GM19025 (cell line): ENCODE results near the gene ZNF24.

Experiments
- ATAC-seq: cut with Tn5 transposase; IDR thresholded peaks from one replicate; pipeline ENCODE4 v1.9.1; 2021; ENCODE audit warnings: mild to moderate bottlenecking, low read depth, moderate library complexity; ENCODE audit not compliant: unreplicated experiment

ZNF24 gene

GRCh38 chr18:35361570-35362321, 17.5 kb upstream of the ZNF24 start:
- ATAC-seq: no peak

DNA sequence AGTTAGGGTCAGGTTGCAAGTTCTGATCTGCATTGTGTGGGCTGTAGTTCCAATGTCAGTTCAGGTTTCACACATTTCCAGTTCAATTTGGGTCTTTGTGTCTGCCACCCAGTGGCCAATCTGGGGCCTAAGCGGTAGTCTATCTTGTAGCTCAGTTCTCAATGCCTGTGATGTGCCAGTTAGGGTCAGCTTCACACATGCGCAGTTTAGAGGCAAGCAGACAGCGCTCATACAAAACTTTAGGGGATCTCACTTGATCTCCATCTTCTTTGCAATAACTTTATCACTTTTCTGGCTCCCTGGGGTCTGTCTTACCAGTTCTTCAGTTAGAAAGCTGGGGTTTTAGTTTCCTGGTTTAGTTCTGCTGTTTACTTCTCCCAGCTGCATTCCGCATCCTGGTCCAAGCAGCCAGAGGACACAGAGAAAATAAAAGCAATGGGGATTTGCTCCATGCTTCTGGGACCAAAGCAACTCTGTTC, 11.0 kb upstream of the ZNF24 start:
- ATAC-seq: peak; percentile 89

- ATAC-seq: no peak
Measured at GRCh38 chr18:35352778-35353177, 8.6 kb upstream of the ZNF24 start.

DNA sequence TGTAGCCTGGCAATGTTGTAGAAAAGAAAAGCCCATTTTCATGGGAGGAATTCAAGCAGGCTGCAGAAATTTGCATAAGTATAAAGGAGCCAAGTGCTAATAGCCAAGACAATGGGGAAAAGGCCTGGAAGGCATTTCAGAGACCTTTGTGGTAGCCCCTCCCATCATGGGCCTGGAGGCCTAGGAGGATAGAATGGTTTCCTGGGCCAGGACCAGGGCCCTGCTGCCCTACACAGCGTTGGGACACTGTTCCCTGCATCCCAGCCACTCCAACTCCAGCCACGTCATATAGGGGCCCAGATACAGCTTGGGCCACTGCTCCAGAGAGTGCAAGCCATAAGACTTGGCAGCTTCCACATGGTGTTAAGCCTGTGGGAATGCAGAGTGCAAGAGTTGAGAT, 8.1 kb upstream of the ZNF24 start:
- no peak for ATAC-seq

GRCh38 chr18:35348001-35348400, 3.8 kb upstream of the ZNF24 start:
- ATAC-seq: no peak

DNA sequence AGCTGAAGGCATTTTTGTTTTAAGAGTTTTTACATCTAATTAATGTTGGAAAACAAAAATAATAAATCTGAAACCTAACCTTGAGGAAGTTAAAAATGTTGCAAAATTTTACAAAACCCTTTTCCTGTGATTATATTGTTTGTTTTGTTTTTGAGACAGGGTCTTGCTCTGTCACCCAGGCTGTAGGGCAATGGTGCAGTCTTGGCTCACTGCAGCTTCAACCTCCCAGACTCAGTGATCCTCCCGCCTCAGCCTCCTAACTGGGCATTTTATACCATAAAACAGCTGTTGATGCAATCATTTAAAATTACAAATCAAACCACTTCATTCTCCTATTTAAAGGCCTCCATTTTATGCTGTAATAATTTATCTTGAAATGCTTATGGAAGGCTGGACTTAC, 1.7 kb upstream of the ZNF24 start:
- no peak for ATAC-seq

DNA sequence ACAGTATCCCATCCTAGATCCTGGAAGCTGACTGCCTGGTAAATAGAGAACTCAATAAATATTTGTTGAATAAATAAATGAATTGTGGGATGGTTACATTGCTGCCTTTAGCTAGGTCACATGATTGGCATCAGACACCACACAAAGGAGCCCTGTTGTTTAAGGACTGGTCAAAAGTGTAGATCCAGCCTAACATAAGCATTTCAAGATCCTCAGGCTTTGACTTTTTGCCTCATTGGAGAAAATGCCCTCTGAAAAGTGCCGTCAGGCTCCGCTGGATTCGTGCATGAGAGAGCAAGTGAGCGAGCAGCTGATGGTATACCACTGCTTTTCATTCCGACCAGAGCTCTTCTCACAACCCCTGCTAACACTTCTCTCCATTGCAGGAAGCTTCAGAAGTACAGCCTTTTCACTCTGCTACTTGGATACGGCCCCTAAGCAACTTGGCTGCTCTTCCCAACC, 1.3 kb upstream of the ZNF24 start:
- no peak for ATAC-seq

- ATAC-seq: no peak
Measured at GRCh38 chr18:35344736-35345459, 678 bp upstream of the ZNF24 start.

- no peak for ATAC-seq
Measured at GRCh38 chr18:35343488-35343935, 708 bp downstream of the ZNF24 start.

DNA sequence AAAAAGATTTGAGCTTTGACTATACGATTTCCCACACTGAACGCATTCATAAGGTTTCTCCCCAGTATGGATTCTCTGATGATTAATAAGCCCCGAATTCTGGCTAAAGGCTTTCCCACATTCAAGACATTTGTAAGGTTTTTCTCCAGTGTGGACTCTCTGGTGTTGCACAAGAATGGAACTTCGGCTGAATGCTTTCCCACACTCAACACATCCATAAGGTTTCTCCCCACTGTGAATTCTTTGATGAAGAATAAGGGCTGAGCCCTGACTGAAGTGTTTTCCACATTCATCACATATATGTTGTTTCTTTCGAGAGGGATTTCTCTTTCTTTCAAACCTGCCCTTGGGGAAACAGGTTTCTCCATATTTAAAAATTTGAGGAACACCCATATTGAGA, 6.9 kb downstream of the ZNF24 start:
- no peak for ATAC-seq

DNA sequence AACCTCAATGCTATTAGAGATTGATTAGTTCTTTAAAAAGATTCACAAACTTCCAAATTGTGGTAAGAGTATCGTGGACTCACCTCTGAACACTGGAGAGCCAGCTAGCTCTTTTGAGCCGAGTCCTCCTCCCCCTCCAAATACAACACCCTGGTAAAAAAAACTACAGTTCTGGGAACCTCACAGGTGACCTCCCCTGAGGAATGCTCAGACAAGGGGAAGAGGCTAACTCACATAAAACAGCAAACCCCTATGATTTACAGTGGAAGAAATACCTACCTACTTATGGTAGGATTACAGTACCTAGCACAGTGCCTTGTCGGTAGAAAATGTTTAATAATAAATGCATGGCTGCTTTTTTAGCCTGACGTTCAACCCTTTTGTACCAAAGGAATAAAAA, 8.4 kb downstream of the ZNF24 start:
- ATAC-seq: no peak

DNA sequence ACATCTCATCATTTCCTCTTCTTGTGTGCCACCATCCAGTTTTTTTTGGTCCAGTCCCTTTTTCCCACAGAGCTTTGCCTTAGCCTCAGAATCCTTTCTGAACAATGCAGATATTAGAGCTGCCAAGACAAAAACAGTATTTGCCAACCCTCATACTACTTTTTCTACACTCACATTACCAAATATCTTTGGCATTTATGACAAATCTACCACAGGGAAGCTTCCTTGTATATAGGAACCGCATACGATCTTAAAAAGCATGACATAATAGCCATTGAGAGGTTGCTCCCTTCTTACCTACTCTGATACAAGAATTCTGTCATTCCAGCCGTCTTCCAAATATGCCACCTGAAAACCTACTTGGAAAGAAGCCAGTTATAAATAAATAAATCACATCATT, 9.4 kb downstream of the ZNF24 start:
- no peak for ATAC-seq

DNA sequence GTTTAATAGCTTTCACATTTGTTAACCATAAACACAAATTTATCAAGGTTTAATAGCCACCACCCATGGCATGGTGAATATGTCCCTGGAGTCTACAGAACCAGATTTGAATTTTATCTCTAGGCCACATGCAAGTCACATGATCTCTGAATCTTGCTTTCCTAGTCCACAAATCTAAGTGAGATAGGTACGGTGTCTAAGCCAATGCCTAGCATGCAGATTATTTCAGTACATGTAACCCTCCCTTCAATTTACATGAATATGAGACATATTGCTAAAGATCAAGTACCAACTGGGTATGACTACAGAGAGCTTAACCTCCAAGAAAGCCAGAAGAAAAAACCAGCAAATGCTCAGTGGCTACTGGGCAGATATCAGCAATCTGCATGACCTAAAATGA, 10.0 kb downstream of the ZNF24 start:
- no peak for ATAC-seq

DNA sequence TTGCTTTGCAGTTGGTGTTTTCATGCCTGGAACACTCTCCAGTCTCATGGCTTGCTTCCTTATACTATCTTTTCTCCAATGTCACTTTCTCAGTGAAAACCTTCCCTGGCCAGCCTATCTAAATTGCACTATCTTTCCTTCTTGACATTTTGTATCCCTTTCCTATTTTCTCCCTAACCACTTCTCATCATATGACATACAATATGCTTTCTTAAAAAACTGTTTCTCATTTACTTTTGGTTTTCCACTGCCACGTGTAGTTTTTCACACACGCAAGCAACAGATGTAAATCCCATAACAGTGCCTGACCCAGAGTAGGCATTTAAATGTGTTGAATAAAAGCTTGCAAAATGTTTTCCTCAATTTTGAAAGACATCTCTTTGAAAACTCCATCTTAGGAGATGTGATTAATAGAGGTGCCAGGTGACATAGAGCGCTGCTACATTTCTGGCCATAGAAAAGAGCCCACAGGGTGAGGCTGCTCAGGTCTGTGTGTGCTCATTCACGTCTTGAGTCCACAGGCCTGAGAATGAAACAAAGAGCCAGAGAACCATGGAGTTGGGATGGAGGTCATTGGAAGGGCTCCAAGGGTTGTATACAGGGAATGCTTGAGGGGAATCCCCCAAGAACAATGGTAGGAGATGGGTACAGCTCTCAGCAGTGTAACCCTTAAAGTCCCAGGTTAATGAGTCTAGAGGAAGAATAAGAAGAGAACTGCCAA, 12.7 kb downstream of the ZNF24 start:
- no peak for ATAC-seq

GRCh38 chr18:35328868-35329267, 15.4 kb downstream of the ZNF24 start:
- no peak for ATAC-seq

GRCh38 chr18:35326695-35327387, 17.4 kb downstream of the ZNF24 start:
- ATAC-seq: no peak

DNA sequence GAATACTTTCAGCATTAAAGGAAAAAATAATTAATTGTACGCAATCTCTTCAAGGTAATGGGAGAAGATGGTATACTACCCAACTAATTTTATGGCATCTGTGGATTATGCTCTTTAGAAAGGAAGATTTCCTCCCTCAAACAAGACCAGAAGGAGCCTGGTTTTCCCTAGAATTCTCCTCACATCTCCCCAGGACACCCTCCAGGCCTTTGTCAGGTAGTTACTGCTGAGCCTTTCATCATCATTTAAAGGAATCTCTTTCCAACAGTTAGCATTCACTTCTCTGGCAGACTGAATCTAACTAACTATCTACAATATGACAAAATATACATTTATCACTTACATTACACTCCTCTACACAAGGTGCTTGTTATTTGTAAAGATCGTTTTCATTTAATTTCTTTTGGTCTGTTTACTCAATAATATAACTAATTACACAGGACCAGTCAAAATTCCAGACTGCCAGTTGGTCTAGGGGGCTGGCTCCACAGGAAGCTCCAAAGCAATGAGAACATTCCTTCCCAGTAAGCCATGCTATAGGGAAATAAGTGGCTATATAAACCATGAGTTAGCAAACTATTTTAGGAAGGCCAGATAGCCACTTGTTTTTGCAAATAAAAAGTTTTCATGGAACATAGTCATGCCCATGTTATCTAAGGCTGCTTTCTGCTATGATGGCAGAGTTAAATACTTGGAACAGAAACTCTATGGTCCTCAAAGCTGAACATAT, 19.1 kb downstream of the ZNF24 start:
- ATAC-seq: no peak

DNA sequence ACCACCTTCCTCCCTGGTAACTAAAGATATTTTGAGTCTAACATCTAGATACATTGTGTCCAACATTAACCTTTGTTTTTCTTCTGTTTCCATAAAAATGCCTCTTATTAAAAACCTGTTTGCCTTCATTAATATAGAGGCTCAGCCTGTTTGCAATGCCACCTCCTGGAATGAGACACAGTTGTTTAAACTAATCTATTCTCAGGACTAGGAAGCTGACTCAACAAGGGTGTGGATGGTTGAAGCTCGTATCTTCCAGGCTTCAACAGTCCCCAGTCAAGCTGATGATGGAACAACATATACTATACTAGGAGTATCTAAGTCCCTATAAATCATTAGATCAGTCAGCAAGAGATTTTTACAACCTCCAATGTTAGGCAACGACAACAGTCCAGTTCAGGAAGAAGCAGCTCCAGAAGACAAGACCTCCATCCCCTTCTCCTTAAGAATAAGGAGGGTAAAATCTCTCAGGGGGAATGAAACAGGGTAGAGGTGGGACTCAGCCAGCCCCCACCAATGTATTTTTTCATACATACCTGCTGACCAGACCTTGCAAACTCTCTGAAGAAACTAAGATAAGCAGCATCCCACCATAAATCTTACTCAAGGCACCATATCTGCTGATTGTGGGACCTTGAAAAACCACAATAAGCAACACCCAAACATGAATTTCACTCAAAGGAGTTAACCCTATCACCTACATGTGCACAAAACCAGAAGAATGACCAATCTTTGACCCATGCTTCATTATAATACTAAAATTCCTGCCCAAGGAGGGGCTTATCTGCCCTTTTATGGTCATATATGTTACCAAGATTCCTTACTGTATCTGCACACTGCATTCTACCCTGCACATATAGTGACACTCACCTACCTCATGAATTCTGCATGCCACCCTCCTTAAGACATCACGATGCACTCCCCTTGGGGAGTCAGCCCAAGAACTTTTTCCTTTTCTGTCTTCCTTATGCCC, 21.4 kb downstream of the ZNF24 start:
- no peak for ATAC-seq

DNA sequence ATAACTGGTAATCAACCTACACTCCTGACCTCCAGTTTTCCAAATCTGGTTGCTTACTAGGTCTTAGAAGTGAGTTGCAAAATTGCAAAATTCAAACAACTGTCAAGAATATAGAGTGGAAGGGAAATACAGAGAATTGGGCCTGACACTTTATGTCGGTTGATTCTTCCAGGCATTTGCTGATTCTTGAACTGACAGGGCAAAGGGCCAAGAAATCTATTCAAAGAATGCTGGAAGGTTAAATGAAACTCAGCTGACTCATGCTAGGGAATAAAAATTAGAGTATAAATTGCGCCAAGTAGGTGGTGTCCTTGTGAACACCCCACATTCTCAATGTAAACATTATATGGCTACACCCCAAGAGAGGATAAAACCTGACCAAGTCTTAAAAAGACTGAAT, 32.7 kb downstream of the ZNF24 start:
- ATAC-seq: no peak
